ENCODE results near the gene C16orf54. TPM values are rescaled to one million over a fixed set of nuclear protein-coding genes. Genes with fewer than 3 reads are reported as not detected.
"Not testable (repeated sequence)": the region's sequence is repeated elsewhere in the genome, so short reads cannot be mapped to it uniquely, and the experiment has no call there.

Gene C16orf54
- total RNA-seq, 1 experiment from 2014 or later: not detected

DNA sequence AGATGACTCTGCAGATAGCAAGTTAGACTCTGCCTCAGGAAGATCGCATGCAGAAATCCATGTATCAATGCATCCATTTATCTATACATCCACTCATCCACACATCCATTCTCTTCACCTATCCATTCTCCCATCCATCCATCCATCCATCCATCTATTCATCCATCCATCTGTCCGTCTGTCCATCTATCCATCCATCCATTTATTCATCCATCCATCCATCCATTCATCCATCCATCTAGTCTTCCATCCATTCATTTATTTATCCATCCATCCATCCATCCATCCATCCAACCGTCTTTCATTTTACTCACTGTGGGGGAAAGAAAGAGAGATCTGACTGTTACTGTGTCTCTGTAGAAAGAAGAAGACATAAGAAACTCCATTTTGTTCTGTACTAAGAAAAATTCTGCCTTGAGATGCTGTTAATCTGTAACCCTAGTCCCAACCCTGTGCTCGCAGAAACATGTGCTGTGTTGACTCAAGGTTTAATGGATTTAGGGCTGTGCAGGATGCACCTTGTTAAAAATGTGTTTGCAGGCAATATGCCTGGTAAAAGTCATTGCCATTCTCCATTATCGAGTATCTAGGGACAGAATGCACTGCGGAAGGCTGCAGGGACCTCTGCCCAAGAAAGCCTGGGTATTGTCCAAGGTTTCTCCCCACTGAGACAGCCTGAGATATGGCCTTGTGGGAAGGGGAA lies 5.7 kb downstream of the C16orf54 start:
- H4K91ac ChIP-seq (ENCODE audit: insufficient read length, low read depth, low read length); H3K4me3 Mint-ChIP-seq; H2BK15ac ChIP-seq (ENCODE audit: low read depth, low read length); H3K4ac ChIP-seq (ENCODE audit: low read depth, low read length); H3K27ac ChIP-seq (ENCODE audit: insufficient read length, low read depth, low read length); H3K4me1 ChIP-seq (ENCODE audit: insufficient read depth, low read length); H3K27me3 ChIP-seq (ENCODE audit: insufficient read depth, low read length); H3K14ac ChIP-seq (ENCODE audit: insufficient read depth, low read length); H3K9me3 ChIP-seq (ENCODE audit: control insufficient read depth, low read depth, low read length); H2BK20ac ChIP-seq (ENCODE audit: low read depth, low read length, poor library complexity, severe bottlenecking); H2AFZ ChIP-seq (ENCODE audit: low read length); H4K5ac ChIP-seq (ENCODE audit: insufficient read length, low read depth, low read length); H3K9me3 Mint-ChIP-seq; H2BK120ac ChIP-seq (ENCODE audit: low read depth, low read length, poor library complexity, severe bottlenecking); H3T11ph ChIP-seq (ENCODE audit: low read length); H4K20me1 ChIP-seq (ENCODE audit: control insufficient read depth, insufficient read depth, insufficient read length); H3K4me1 Mint-ChIP-seq; H3K23me2 ChIP-seq (ENCODE audit: insufficient read length, low read depth, low read length, poor library complexity, severe bottlenecking); H3K56ac ChIP-seq (ENCODE audit: insufficient read length, low read depth, low read length); H3K79me2 ChIP-seq (ENCODE audit: insufficient read depth, low read length); H2BK12ac ChIP-seq (ENCODE audit: insufficient read length, low read depth, low read length); H3K23ac ChIP-seq (ENCODE audit: insufficient read length, low read depth, low read length); H4K8ac ChIP-seq (replicated peaks; ENCODE audit: insufficient read length, low read depth, low read length); H3K9ac ChIP-seq (ENCODE audit: extremely low read depth, insufficient read length, low read length); DNase-seq; H3K27me3 Mint-ChIP-seq (ENCODE audit: low read depth); H2BK5ac ChIP-seq (ENCODE audit: insufficient read length, low read length); H3K79me1 ChIP-seq (ENCODE audit: insufficient read depth, low read depth, low read length, poor library complexity, severe bottlenecking); H3K18ac ChIP-seq (ENCODE audit: insufficient read length, low read depth, low read length); H3K4me2 ChIP-seq (ENCODE audit: insufficient read depth, insufficient read length, low read length); H2AK5ac ChIP-seq (ENCODE audit: insufficient read length, low read length): not testable (repeated sequence)
- WGBS (ENCODE audit: extremely low coverage, insufficient read length, low lambda C conversion rate): 100% methylated on average over 1 of the region's 6 CpGs
- H3K27ac Mint-ChIP-seq: peak overlapping the region in 1 of 3 experiments; percentile 88; a peak in 2 of 7 replicates
- H3K36me3 Mint-ChIP-seq (ENCODE audit: insufficient read depth in 1 of 3, low read depth in 3 of 3): peaks cover 24 to 55% (median 51%) of the 10 kb centered on the region in 3 experiments

Data from H9 (cell line).